HG03066 (cell line): Measurements from ENCODE around the gene TRMT1L.

Experiments
- ATAC-seq: cut with Tn5 transposase; IDR thresholded peaks from one replicate; pipeline ENCODE4 v1.9.1; 2021; ENCODE audit warnings: low read depth; ENCODE audit not compliant: unreplicated experiment

TRMT1L gene

GRCh38 chr1:185132534-185132933 lies 24.2 kb downstream of the TRMT1L start:
- ATAC-seq, result no peak

GRCh38 chr1:185129708-185130107 lies 27.0 kb downstream of the TRMT1L start:
- ATAC-seq, result no peak

- no peak for ATAC-seq
These were observed 44.4 kb downstream of the TRMT1L start for GRCh38 chr1:185112356-185112755.

- no peak for ATAC-seq
These were observed 44.9 kb downstream of the TRMT1L start for GRCh38 chr1:185111873-185112272.

GRCh38 chr1:185110145-185110544 lies 46.6 kb downstream of the TRMT1L start:
- no peak for ATAC-seq

- ATAC-seq, result no peak
These were observed 48.4 kb downstream of the TRMT1L start for GRCh38 chr1:185108321-185108720.

- no peak for ATAC-seq
These were observed 51.6 kb downstream of the TRMT1L start for GRCh38 chr1:185105121-185105520.

GRCh38 chr1:185104083-185104482 lies 52.7 kb downstream of the TRMT1L start:
- no peak for ATAC-seq

GRCh38 chr1:185096531-185096930 lies 60.2 kb downstream of the TRMT1L start:
- no peak for ATAC-seq

- no peak for ATAC-seq
These were observed 62.0 kb downstream of the TRMT1L start for GRCh38 chr1:185094761-185095160.

- no peak for ATAC-seq
These were observed 65.3 kb downstream of the TRMT1L start for GRCh38 chr1:185091480-185091879.

GRCh38 chr1:185087746-185088145 lies 69.0 kb downstream of the TRMT1L start:
- ATAC-seq, result no peak

- no peak for ATAC-seq
These were observed 69.7 kb downstream of the TRMT1L start for GRCh38 chr1:185087101-185087500.

GRCh38 chr1:185083818-185084217 lies 72.9 kb downstream of the TRMT1L start:
- no peak for ATAC-seq

GRCh38 chr1:185080422-185080821 lies 76.3 kb downstream of the TRMT1L start:
- ATAC-seq, result no peak

GRCh38 chr1:185077374-185077773 lies 79.4 kb downstream of the TRMT1L start:
- ATAC-seq, result no peak

GRCh38 chr1:185075476-185075875 lies 81.3 kb downstream of the TRMT1L start:
- ATAC-seq, result no peak

- no peak for ATAC-seq
These were observed 82.4 kb downstream of the TRMT1L start for GRCh38 chr1:185074307-185074706.

- no peak for ATAC-seq
These were observed 83.0 kb downstream of the TRMT1L start for GRCh38 chr1:185073725-185074124.

GRCh38 chr1:185070051-185070450 lies 86.7 kb downstream of the TRMT1L start:
- no peak for ATAC-seq

GRCh38 chr1:185069202-185069772 lies 87.5 kb downstream of the TRMT1L start:
- no peak for ATAC-seq

GRCh38 chr1:185068341-185068740 lies 88.4 kb downstream of the TRMT1L start:
- no peak for ATAC-seq
